ENCODE results near the gene HOXC9. TPM values are rescaled to one million over a fixed set of nuclear protein-coding genes. Genes with fewer than 3 reads are reported as not detected.

HOXC9 gene
- total RNA-seq, 1 donor from 2014 or later, result not detected

- intact Hi-C loops (cut with DNase I), result no loop called here
- Histone ChIP-seq H3K36me3 (no peaks in the 10 kb centered on the region), H3K4me3 (no peak overlapping the region), H3K27ac (no peak overlapping the region), H3K4me1 (peaks cover 21% of the 10 kb centered on the region), H3K9me3 (no peaks in the 10 kb centered on the region), H3K27me3 (no peaks in the 10 kb centered on the region)
- no peak for TF ChIP-seq CTCF (IDR thresholded peaks at IDR 0.05)
- TF ChIP-seq POLR2AphosphoS5 (IDR thresholded peaks at IDR 0.05; ENCODE audit: insufficient read depth in 1 of 2, low read depth in 1 of 2), result no peak
- TF ChIP-seq POLR2A (IDR thresholded peaks at IDR 0.05), result no peak
- DNase-seq (ENCODE audit: extremely low spot score in 2 of 2), result no peak
Measured at GRCh38 chr12:54037360-54038283, 37.7 kb downstream of the HOXC9 start.

- Histone ChIP-seq H3K27ac (no peak overlapping the region), H3K4me1 (peaks cover 14% of the 10 kb centered on the region), H3K4me3 (no peak overlapping the region)
Measured at GRCh38 chr12:54038284-54038870, 38.4 kb downstream of the HOXC9 start.

GRCh38 chr12:54038871-54039414 is 39.0 kb downstream of the HOXC9 start:
- no peak for DNase-seq (ENCODE audit: extremely low spot score in 2 of 2)
- no peaks in the 10 kb centered on the region for H3K36me3 ChIP-seq
- H3K4me1 ChIP-seq, result peaks cover 8% of the 10 kb centered on the region
- intact Hi-C loops (cut with DNase I), result no loop called here
- no peak overlapping the region for H3K27ac ChIP-seq
- H3K9me3 ChIP-seq, result no peaks in the 10 kb centered on the region
- no peak overlapping the region for H3K4me3 ChIP-seq
- TF ChIP-seq POLR2AphosphoS5 (IDR thresholded peaks at IDR 0.05; ENCODE audit: insufficient read depth in 1 of 2, low read depth in 1 of 2) (no peak), POLR2A (IDR thresholded peaks at IDR 0.05) (no peak), CTCF (IDR thresholded peaks at IDR 0.05) (no peak)
- H3K27me3 ChIP-seq, result no peaks in the 10 kb centered on the region

More at GRCh38 chr12:54038284-54038870, 38.4 kb downstream of the HOXC9 start:
- TF ChIP-seq CTCF (IDR thresholded peaks at IDR 0.05) (no peak), POLR2A (IDR thresholded peaks at IDR 0.05) (no peak), POLR2AphosphoS5 (IDR thresholded peaks at IDR 0.05; ENCODE audit: insufficient read depth in 1 of 2, low read depth in 1 of 2) (no peak)
- no peaks in the 10 kb centered on the region for H3K36me3 ChIP-seq
- DNase-seq (ENCODE audit: extremely low spot score in 2 of 2), result no peak
- no peaks in the 10 kb centered on the region for H3K9me3 ChIP-seq
- H3K27me3 ChIP-seq, result no peaks in the 10 kb centered on the region
- intact Hi-C loops (cut with DNase I), result no loop called here

GRCh38 chr12:54039417-54040147 is 39.6 kb downstream of the HOXC9 start:
- no peak for TF ChIP-seq CTCF (IDR thresholded peaks at IDR 0.05)
- no peak for TF ChIP-seq POLR2AphosphoS5 (IDR thresholded peaks at IDR 0.05; ENCODE audit: insufficient read depth in 1 of 2, low read depth in 1 of 2)
- no peak for TF ChIP-seq POLR2A (IDR thresholded peaks at IDR 0.05)
- H3K36me3 ChIP-seq, result no peaks in the 10 kb centered on the region
- H3K4me1 ChIP-seq, result peaks cover 2% of the 10 kb centered on the region
- H3K27ac ChIP-seq, result no peak overlapping the region
- intact Hi-C loops (cut with DNase I), result no loop called here
- no peaks in the 10 kb centered on the region for H3K9me3 ChIP-seq
- no peak for DNase-seq (ENCODE audit: extremely low spot score in 2 of 2)
- H3K27me3 ChIP-seq, result no peaks in the 10 kb centered on the region
- H3K4me3 ChIP-seq, result no peak overlapping the region
